KBM-7 (cell line): ENCODE results near the gene CTCFL.
"Not testable (repeated sequence)": the region's sequence is repeated elsewhere in the genome, so short reads cannot be mapped to it uniquely, and the experiment has no call there.

Experiments used
- DNase-seq: peaks from one replicate; pipeline ENCODE4 v3.0.0-alpha.2; 2015
- in situ Hi-C: fragments of 300-500 bp; cut with MboI; formaldehyde crosslinking; loops from 2 replicates; pipeline ENCODE4 v1.14.3; 2020; ENCODE audit warnings: low sequenced_read_pairs, low pct_unique_long_range_greater_than_20kb, mixed read lengths

The CTCFL gene

DNA sequence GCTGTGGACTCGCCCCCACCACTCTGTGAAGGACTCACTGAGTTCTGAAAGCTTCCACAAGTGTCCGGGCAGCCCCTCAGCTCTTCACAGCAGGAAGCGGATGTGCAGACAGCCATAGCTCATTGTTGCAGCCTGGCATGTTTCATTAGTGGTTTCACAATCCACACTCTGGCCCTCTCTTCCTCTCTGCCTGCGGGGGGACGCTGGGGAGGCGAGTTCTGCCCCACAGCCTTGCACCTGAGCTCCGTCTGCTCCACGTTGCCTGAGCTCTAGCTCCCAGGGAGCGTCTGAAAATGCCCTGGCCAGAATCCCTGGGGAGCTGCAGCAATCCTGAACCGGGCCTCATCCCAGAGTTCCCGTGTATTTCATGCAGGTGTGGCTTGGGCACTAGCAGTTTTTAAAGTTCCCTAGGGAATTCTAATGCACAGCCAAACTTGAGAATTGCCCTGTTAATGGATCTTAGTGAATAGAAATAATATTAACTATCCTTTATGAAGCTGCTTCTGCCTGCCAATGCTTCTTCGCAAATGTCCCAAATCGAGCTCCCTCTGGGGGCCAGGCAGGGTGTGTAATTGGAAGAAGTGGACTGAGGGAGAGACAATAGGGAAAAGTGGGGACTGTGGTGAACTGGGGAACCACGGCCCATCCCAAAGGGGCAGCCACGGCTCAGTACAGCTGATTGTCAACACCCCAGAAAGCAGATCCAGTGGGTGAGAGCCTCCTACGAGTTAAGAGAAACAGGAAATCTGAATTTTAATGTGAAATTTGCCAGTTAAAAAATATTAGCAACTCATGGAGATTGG is 51.5 kb downstream of the CTCFL start:
- peak; percentile 91 for DNase-seq
- in situ Hi-C loops, result loop anchor here (10.0 kb wide), 1 partner anchor 89 kb away; no protein-coding TSS in a partner anchor

DNA sequence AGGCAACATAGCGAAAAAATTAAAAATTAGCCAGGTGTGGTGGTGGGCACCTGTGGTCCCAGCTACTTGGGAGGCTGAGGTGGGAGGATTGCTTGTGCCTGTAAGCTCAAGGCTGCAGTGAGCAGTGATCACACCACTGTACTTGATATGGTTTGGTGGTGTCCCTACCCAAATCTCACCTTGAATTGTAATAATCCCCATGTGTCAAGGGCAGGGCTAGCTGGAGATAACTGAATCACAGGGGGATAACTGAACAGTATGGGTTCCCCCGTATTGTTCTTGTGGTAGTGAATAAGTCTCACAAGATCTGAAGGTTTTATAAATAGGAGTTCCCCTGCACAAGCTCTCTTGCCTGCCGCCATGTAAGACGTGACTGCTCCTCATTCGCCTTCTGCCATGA is 52.5 kb downstream of the CTCFL start:
- not testable (repeated sequence) for DNase-seq
- in situ Hi-C loops, result loop anchor here (10.0 kb wide), 1 partner anchor 88 kb away; no protein-coding TSS in a partner anchor

DNA sequence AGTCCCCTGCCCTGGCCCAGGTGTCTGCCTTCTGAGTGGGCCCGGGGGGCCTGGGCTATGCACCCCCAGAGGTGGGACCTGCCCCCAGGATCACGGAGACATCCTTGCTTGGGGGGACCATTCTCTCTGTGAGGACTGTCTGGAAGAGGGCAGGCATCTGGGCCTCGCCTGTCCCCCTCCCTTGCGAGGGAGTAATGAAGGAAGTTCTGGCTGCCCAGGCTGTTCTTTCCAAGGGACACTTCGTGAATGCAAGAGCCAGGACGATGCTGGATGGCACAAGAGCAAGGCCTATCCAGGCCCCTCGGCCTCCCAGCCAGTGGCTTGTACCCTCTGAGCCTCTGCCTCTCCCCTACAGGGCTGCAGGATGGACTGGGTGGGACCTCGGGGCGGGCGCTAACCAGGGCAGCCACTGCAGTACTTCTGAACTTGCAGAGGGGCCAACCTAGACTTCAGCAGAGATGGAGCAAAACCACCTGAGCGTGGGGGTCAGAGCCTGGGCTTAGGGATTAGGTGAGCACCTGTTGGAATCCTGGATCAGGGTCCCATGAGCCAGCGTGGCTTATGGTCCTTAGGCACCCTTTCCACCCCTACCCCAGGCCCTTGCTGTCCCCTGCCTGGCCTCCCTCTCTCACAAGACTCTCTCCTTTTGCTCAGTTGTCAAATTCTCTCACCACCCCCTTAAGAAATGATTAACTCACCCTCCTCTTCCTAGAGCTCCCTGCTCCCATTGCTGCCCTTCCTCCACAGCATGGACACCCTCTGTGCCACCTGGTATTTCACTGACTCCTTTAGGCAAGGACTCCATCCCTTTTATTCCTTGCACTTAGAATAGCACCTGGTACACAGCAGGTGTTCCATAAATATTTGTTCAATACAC is 53.2 kb downstream of the CTCFL start:
- in situ Hi-C loops, result loop anchor here (10.0 kb wide), 1 partner anchor 87 kb away; no protein-coding TSS in a partner anchor
- no peak for DNase-seq

DNA sequence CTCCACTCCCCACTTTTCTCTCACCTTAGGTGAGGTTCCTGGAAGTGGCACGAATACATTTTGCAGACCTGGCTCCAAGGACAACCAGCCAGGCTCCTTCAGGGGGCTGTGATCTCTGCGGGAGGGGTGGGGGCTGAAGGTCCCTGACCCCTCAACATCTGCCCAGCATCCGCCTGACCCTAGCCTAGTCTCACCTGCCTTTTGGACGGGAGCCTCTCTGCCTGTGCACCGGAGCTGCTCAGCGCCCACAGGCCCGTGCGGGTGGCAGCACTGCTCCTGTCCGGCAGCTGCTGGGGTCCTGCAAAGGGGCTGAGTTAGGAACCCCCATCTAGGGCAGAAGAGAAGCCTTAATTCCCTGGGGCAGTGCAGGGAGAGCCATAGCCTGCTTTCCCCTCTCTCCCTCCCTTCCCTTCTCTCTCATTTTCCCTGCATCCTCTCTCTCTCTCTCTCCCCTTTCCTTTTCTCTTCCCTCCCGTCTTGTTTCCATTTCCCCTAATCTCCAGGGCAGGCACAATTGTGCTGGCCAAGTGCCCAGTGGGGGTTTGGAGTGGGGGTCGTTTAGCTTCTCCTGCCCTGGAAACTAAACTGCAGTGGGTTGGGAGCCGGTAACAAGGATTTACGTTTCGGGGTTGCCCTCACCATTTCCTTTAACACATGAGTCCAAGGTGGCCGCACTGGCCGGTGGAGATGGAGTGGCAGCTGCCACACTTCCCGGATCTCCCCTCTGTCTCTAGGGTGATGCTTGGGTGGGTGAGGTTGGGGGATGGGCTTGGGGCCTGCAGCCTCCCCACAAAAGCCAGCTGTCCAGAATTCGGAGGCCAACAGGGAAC is 54.1 kb downstream of the CTCFL start:
- DNase-seq, result no peak
- in situ Hi-C loops, result loop anchor here (10.0 kb wide), 1 partner anchor 86 kb away; no protein-coding TSS in a partner anchor

DNA sequence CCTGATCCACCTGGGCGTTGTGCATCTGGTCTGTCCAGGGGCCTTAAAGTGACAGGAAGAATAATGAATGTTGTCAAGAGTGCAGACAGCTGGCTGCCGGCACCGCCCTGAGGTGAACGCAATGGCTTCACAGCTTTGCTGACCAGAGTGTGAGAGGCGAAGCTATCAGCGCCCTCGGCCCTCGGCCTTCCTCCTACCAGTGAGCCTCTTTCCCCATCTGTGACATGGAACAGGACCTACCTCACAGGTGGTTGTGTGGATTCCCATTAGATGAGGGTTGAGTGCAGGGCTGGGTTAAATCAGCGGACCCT is 54.8 kb downstream of the CTCFL start:
- in situ Hi-C loops, result loop anchor here (10.0 kb wide), 1 partner anchor 85 kb away; no protein-coding TSS in a partner anchor

DNA sequence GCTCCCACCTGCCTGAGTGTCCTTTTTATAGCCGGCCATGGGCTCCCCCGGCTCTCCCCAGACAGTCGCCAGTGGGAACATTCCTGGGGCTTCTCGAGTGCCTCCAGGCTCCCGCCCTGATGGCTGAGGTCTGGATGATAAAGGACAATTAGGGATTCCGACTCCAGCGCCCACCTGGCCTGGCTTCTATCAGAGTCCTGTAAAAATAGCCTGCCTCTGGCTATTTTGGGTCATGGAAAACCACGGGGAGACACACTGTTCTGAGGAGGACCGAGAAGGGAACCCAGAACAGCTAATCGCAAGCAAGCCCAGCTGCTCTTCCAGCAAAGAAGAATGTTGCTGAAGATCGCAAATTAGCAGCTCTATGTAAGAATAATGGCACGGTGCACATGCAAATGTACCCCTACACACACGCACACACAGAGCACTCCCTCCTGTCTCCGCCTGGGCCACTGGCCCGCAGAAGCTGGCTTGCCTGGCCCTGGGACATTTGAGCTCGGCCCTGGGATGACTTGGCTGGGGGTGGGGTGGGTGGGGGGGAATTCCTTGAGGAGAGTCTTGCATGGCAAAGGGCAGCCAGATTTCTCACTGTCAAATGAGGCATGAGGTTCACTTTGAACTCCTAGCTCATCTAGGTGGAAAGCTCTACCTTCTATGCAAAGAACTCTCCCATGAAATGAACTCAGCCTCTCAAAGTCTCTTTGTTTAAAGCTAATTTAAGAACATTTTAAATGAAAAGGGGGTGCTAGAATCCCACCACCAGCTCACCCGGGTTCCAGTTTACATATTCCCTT is 55.3 kb downstream of the CTCFL start:
- no peak for DNase-seq
- in situ Hi-C loops, result loop anchor here (10.0 kb wide), 1 partner anchor 85 kb away; no protein-coding TSS in a partner anchor

More for the DNA sequence above, 54.8 kb downstream of the CTCFL start:
- DNase-seq, result no peak

DNA sequence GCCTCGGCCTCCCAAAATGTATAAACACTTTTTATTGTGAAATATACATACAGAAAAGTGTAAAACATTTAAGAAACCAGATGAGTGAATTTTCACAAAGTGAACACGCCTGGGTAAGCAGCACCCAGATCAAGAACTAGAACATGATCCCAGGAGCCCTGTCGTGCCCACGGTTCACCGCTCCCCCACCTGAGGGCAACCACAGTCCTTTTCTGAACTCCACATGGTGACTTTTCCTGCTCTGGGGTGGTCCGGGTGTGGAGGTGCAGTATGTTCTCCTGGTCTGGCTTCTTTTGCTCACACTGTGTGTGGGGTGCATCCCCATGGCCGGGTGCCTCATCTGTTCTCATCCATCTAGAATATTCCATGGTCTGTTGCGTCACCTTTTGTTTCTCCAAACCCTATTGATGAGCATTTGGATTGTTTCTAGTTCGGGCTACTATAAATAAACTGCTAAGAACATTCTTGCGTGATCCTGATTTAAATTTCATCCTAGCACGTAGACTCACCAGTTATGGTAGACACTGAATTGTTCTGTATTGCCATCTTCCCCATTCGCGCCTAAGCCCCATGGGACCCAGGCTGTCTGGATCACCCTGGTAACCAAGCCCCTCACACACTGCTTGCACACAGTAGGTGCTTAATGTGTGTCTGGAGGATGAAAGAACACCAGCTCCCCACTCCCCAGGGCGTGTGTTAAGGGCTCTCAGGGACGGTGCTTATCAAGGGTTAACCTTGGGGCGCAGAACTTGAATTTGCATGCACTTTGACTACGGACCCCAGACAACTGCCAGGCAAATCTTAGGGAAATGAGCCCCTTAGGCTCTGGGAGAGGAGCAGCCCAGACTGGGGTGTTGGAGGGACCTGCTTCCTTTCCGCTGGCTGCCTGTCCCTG is 56.2 kb downstream of the CTCFL start:
- in situ Hi-C loops, result no loop called here
- no peak for DNase-seq

DNA sequence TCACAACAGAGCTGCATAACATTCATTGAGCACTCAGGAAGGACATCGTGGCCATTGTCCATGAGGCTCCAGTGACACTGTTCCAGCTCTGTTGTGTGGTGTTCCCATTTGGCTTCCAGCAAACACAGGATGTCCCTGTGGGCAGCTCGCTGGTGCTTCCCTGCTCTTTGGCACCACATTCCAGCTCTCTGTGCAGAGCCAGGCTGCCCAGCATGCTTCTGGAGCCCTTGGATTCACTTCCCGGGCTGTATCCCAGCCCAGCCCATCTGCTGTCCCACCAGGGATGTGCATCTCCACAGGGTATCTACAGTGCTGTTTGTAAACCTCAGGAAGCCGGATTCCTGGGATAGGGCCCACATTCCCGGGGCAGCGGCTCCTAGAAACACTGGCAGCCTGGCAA is 57.2 kb downstream of the CTCFL start:
- in situ Hi-C loops, result no loop called here
- DNase-seq, result no peak

DNA sequence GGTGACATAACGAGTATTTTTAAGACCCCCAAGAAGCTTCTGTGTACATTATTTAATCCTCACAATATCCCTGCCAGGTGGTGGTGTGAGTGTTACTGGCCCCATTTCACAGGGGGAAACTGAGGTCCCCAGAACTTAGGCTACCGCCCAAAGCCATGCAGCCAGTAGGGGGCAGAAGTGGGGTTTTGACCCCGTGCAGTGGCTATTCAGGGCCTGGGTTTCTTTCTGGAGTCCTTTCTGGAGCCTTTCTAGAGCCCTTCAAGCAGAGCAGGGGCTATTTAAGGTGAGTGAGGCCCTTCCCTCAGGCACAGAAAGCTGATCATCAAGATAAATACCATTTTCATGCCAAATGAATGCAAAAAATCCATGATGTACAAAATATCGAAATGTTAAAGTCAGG is 59.0 kb downstream of the CTCFL start:
- in situ Hi-C loops, result no loop called here

DNA sequence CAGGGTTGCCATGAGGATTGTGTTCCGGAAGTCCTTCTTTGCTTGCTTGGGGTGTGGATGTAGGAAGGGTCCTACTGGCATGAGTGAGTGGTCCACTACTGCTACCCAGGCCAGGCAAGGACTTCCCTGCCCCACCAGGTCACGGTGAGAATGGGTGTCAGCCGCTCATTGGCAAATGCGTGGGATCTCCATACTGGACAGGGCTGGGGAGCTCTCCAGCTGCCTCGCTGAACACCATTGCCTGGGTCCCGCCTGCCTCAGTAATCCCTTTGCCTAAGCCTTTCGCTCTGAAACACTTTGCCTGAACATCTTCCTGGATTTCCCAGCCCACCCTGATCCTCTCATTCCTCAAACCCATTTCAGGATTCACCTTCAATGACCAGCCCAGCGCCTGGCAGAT is 59.5 kb downstream of the CTCFL start:
- in situ Hi-C loops, result no loop called here
- no peak for DNase-seq

More for the DNA sequence above, 59.0 kb downstream of the CTCFL start:
- DNase-seq, result no peak

DNA sequence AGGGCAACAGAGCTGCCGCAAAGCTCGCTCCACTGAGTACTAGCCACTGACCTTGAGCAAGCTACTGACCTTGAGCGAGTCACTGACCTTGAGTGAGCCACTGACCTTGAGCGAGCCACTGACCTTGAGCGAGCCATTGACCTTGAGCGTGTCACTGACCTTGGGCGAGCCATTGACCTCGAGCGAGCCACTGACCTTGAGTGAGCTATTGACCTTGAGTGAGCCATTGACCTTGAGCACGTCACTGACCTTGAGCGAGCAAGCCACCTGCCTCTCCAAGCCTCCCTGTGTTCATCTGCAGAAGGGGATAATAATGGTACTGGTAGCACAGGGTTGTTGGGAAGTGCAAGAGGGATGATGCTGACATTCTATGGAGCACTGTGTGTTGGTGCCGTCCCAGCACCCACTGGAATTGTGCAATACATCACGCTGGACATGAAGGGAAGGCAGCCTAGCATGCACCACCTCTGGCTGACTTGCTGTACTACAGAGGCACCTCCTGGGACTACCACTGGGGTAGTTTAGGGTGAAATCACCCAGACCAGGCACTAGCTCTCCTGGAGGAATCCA is 60.2 kb downstream of the CTCFL start:
- in situ Hi-C loops, result no loop called here

DNA sequence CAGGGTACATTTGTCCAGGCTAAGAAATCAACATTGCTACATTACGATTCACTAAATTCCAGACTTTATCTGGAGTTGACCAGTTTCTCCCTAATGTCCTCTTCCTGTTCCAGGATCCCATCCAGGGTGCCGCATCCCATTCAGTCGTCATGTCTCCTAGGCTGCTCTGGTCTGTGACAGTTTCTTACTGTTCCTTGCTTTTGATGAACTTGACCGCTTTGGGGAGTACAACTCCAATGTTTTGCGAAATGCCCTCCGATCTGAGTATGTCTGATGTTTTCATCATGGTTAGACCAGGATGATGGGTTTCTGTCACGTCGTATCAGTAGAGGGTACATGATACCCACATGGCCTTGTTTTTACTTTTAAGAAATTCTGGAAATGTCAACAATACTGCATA is 62.2 kb downstream of the CTCFL start:
- no peak for DNase-seq
- in situ Hi-C loops, result no loop called here

More for the DNA sequence above, 60.2 kb downstream of the CTCFL start:
- DNase-seq, result peak; percentile 47

DNA sequence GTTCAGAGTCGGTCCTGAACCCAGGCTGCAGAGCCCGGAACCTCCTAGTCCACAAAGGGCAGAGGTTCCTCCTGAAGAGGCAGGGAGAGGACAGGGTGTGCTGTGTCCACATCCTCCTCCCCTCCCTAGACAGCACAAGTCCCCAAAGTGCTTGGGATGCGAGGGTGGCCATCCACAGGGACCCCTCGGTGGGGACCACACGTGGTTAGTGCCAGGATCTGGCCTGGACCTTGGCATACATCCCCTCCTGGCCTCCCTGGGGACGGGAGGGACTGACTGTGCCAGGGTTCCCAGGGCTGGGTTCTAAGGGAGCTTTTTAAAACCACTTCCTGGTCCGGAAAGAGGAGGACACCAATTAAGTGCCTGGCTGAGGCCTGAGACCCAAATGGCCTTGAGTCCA is 63.2 kb downstream of the CTCFL start:
- in situ Hi-C loops, result no loop called here

DNA sequence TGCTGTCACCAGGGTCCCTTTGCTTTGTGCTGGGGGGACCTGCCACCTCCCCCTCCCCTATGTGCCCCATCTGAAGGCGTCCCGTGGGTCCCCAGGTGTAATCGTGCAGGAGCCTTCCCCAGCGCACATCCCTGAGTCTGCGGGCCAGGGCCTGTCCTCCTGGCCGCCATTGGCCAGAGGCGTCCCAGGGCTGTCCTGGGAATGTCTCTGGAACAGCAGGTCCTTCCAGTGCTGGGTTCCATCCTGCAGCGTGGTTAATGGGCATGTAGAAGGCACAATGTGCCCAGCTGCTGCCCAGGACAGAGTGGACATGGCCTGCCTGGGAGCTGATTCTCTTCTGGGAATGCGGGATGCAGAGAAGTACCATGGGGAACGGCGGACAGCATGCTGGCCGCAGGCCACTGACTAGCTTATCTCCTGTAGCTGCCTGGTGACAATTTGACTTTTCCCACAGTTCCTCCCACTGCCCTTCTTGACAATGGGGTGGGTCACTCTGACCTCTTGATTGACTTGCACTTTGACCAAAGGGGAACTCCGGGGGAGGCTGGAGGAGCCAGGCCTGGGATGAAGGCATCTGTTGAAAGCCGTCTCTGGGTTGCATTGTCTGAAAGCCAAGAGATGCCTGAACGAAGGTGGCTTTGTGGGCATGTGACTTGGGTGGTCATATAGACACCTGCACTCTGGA is 64.0 kb downstream of the CTCFL start:
- DNase-seq, result no peak
- in situ Hi-C loops, result no loop called here

More for the DNA sequence above, 63.2 kb downstream of the CTCFL start:
- no peak for DNase-seq

DNA sequence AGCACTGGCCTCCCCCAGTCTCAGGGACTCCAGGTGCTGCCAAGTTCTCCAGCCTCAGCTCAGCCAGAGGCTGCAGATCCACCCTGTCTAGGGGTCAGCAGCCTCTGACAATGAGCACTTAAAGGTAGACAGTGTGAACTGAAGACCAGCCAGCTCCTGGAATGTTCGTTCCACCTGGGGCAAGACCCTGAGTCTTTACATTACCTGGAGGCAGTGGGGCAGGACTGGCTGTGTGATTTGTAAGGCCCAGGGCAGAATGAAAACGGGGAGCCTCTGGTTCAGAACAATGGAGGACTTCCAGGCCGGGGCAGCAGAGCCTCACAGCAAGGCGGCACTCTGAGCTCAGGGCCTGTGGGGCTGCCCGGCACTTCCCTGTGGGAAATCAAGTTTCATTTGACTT is 65.0 kb downstream of the CTCFL start:
- in situ Hi-C loops, result no loop called here
- DNase-seq, result no peak

DNA sequence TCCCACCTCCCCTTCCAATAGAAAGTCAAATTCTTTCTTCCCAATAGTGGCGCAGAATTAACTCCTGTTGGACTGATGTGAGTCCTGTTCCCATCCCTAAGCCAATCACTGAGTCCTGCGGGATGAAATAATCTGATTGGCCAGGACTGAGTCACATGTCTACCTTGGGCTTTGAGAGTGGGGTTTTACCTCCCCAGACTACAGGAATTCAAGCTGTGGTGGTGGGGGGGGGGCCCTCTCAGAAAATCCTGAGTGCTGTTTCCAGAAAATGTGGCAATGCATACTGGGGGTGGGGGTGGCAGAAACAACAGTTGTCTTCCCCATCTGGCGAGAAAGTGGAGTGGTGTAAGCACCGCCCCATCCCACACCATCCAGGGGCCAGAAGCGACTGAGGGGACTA is 65.7 kb downstream of the CTCFL start:
- in situ Hi-C loops, result no loop called here
- no peak for DNase-seq
